SKM-1 treated with dmso at 0.1 percent for 144 hours (cell line): ENCODE data around the gene COG4.
"Not testable (repeated sequence)": the region's sequence is repeated elsewhere in the genome, so short reads cannot be mapped to it uniquely, and the experiment has no call there.

Experiments used
- DNase-seq: peaks from one replicate; lab custom pipeline; 2025; ENCODE audit not compliant: unreplicated experiment; lab: John Stamatoyannopoulos, UW

The COG4 gene

DNA sequence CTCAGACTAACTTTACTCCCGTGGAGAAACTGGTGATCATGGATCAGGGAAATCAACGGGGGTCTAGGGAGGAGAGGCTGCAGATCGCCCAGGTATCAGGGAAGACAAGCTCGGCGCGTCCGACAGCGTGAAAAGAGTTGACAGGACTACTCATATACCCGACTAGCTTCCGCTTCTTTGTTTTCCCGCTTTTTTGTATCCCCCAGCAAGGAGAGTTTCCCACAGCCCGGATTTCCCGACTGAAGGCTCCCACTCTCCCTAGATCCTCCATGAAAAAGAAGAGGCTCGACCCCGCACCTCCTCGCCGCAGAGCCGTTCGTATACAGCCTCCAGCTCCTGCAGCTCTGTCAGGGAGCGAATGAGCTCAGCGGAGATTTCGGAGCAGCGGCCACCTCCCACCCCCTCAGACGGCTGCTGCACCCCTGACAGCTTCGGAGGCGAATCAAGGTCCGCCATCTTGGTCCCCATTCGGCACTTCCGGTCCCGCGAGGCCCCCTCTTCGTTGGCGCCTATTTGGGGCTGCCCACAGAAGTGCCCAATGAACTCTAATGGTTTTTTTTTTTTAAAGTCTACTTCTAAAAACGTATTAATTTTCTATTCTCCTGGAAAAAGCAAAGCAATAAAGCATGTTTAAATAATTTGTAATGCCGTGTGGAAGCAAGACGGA is at the start of gene COG4:
Gene COG4, minus strand, starts transcription at position 479 of the 667 bp plus-strand sequence. Its CDS starts 11 bp downstream, at position 468.
- peak; percentile 82 for DNase-seq

DNA sequence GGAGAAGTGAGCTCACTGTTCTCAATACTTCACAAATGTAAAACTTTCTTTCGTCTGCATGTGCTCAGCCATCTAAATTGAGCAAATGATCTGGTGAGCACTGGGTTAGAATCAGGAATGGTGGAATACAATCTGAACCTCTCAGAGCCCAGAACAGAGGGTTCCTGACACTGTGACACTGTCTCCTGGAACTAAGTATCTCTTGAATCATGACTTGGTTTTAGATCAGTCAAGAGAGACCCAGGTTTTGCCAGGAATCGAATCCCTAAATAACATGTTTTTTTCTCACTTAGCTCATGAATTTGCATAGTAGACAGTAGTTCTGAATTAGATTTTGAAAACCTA is 49.5 kb upstream of the COG4 start:
- DNase-seq: no peak

DNA sequence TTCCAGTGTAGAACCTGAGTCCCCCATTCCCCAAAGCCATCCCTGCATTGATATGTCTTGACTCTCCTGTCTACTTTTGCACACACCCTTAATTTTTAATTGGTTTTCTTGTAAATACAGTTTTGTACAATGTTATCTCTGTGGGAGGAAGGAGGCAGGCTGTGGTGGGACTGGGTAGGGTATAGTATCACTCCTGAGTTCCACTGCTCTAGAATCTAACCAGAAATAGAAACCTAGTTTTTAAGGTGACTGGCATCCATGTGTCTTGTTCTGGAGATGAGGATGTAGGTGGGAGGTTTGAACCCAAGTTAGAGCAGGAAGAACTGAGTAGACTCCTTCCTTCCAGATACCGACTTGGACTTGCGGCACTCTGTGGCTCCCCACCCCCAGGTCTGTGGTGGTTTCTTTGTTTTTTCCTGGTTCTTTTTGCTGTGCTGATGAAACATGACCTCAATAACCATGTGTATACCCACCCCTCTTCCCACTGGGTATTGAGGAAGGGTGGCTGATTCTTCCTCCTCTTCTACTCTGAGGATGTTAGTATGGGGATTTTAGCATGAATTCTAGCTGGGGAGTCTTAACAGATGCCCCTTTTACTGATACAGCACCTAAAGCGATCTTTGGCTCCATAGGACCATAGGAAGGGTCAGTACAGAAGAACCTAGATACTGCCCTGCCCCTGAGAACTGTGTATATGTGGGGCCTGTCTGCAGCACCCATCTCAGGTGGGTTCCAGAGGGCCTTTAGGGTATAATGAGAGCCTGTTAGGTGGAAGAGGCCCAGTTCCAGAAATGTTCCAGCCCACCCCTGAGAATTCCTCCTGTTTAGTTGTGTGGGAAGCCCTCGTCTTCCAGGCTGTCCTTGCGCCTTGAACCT is 48.9 kb upstream of the COG4 start:
- no peak for DNase-seq

DNA sequence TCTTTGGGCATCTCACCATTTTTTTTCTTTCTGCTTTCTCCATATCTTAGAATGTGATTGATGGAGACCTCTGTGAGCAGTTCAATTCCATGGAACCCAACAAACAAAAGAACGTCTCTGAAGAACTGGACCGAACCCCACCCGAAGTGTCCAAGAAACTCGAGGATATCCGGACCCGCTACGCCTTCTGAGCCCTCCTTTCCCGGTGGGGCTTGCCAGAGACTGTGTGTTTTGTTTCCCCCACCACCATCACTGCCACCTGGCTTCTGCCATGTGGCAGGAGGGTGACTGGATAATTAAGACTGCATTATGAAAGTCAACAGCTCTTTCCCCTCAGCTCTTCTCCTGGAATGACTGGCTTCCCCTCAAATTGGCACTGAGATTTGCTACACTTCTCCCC is 48.3 kb upstream of the COG4 start:
- no peak for DNase-seq

DNA sequence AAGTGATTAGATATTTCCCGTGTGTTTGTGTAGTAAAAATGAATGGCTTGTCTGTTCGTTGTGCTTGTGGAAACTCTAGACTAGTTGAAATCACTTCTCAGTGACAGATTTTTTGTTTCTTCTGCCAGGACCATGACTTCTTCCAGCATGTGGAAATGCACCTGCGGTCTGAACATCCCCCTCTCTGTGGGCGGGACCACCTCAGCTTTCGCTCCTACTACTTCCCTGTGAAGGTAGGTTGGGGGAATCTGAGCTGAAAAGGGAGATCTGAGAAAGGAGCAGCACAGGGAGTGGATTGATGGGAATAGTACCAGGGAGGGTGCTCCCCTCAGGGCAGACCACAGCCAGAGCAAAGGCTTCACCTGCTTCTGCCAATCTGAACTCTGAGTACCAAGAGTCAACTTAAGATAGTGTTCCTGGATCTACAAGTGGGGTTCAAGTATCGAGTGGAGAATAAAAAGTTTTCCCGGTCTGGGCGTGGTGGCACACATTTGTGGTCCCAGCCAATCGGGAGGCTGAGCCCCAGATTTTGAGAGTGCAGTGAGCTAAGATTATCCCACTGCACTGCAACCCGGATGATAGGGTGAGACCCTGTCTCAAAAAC is 47.7 kb upstream of the COG4 start:
- no peak for DNase-seq

DNA sequence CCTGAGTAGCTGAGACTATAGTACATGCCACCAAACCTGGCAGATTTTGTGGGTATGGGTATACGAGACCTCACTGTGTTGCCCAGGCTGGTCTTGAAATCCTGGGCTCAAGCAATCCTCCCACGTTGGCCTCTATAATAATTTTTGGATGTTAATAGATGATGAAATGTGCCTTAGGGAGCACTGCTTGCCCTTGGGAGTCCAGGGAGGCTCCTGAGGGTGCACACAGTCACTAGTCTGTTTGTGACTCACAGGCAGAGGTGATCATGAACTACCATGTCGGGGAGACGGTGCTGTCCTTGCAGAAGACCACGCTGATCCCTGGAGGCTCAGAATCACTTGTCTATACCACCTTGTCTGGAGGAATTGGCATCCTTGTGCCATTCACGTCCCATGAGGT is 46.4 kb upstream of the COG4 start:
- DNase-seq: no peak

DNA sequence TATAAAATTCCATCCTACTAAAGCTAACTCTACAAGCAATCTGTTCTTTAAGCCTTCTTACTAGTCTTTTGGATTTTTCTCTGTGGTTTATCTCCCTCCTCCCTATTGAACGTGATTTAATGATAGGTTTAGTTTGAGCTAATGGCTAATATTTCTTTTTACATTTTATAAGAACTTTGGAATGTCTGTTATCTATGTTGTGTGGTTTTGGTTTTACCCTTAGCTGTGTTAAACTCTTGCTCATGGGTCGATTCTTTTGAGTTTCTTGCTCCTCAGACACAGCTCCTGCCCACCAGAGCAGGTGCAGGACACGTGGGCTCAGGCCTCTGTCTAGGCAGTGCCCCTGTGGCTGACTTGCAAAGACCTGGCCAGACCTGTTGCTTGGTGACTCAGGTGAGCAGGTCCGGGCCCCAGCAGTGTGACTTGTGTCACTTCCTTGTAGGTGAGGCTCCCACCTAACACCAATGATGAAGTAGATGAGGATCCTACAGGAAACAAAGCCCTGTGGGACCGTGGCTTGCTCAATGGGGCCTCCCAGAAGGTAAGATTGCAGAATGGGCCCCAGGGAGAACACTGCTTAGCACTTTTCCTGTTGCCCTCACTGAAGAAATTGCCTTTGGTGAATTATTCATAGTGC is 45.4 kb upstream of the COG4 start:
- DNase-seq: no peak

DNA sequence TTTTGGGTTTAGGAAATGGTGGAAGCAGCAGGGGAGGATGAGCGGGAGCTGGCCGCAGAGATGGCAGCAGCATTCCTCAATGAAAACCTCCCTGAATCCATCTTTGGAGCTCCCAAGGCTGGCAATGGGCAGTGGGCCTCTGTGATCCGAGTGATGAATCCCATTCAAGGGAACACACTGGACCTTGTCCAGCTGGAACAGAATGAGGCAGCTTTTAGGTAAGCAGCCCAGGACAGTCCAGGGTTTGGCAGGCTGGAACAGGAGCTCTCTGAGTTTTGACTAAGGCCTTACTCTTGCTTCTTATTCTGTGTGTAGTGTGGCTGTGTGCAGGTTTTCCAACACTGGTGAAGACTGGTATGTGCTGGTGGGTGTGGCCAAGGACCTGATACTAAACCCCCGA is 41.7 kb upstream of the COG4 start:
- no peak for DNase-seq

DNA sequence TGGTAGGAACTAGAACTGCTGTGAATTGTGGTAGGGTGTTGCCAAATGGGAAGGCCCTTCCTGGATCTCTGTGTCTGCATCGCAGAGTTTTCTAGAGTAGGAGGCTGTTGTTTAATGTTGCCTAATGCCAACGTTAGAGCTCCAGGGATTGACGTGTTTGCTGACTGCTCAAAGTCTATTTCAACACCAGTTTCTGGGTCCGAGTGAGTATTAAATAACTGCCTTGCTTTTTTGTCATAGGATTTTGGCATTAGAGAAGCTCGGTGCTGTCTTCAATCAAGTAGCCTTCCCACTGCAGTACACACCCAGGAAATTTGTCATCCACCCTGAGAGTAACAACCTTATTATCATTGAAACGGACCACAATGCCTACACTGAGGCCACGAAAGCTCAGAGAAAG is 40.3 kb upstream of the COG4 start:
- no peak for DNase-seq

DNA sequence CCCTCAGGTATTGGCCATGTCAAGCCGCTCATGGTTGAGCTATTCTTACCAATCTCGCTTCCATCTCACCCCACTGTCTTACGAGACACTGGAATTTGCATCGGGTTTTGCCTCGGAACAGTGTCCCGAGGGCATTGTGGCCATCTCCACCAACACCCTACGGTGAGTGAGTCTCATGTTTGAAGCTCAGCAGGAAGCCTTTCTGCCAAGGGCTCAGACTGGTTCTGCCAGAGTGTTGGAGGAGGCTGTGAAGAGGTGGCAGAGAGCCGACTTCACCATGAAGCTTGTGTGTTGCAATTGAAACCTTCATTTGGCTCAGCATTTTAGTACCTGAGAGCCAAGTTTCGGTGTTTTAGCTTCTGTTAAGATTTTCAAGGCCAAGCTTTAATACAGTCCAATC is 38.3 kb upstream of the COG4 start:
- DNase-seq: no peak

DNA sequence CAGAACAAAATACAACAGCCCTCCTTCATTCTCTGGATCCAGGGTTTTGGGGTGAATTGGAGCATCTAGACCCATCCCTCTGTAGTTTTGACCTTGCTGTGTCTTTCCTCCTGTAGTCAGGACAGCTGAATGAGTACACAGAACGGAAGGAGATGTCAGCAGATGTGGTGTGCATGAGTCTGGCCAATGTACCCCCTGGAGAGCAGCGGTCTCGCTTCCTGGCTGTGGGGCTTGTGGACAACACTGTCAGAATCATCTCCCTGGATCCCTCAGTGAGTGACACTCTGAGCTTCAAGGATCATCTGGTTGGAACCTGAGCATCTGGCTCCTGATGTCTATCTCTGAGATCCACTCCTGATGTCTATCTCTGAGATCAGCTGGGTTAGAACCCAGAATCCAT is 32.7 kb upstream of the COG4 start:
- no peak for DNase-seq

DNA sequence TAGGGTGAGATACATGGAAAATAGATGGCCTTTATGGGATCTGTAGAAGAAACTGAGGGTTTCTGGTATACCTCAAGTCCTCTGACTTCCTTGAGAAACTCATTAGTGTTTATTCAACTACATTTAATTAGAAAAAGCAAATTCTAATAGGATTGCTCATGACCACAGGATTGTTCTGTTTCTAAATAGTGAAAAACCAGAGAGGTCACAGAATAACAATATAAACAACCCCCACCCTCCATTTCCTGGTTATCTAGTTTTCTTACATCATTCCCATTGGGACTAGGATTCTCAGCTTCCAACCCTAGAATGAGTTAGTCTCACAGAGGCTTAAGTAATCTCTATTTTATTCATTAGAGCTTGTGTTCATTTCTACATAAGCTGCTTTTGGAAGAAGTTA is 30.3 kb upstream of the COG4 start:
- no peak for DNase-seq

DNA sequence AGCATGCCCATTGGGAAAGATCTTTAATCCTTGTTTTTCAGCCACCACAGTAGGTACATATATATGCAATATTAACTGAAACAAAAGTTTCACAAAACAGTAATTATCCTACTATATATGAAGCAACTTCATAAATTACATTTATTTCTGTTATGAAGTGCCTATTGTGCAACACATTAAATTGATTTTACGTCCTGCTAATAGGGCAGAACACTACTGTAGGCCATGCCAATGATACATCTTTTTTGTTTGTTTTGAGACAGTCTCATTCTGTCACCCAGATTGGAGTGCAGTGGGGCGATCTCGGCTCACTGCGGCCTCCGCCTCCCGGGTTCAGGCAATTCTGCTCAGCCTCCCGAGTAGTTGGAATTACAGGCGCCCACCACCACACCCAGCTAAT is 29.3 kb upstream of the COG4 start:
- no peak for DNase-seq

DNA sequence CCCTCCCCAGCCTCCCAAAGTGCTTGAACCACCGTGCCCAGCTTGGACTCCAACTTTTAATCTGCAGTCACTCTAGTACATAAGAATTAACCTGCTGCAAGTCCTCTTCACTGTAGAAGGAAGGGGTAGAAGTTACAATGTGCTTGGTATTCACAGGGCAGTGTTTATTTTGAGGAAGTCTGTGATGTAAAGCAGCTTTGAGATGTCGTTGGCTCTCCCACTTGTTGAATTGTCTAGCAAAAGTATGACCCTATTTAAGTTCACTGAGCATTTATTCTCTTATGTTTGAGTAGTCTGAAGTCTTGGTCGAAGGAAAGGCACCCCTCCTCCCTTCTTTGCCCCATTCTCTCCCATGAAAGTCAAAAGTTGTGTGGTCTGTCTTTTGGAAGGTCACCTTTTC is 28.4 kb upstream of the COG4 start:
- DNase-seq: no peak

DNA sequence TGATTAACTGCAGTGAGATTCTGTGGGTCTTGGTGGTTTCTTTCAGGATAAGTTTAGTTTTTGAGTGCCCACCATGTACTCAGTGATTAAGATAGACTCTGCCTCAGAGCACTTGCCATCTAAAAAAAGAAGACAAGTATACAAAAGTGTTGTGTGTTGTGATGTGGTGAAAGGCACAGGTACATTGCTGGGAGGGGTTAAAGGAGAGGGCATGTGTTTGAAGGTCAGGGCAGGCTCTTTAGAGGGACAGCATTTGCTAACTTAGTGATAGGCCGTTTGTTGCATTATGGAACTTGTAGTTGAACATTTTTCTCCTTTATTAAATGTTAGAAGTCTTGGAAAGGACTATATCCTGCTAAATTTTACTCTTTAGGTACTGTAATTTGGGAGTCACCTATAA is 26.7 kb upstream of the COG4 start:
- no peak for DNase-seq

DNA sequence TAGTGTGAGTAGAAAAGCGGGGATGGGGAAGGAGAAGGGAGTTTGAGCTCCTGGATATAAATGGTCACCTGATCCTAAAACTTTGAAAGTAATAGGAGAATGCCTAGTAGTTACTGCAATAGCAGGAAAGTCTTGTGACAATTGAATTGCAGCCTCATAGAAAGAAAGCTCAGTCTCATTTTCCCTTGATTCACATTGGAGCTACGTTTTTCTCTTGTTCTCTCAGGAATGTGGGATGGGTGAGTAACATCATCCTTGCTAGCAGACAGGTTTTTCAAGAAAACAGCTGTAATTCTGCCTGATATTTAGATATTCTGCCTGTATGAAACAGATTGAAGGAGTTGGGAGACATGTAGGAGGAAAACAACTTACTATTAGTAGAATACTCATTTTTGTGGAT is 25.6 kb upstream of the COG4 start:
- no peak for DNase-seq

DNA sequence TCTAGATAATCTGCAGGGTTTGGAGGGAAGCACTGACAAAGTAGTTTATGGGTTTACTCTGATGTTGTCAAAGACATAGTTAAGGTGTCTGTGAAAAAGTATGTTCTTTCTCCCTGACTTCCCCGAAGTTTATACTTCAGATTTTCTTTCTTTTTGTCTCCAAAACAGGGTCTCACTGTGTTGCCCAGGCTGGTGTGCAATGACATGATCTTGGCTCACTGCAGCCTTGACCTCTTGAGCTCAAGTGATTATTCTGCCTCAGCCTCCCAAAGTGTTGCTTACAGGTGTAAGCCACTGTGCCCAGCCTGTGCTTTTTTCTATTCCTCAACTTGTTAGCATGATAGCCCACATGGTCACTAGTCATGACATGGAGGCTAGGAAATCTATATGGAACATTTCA is 21.2 kb upstream of the COG4 start:
- DNase-seq: no peak

DNA sequence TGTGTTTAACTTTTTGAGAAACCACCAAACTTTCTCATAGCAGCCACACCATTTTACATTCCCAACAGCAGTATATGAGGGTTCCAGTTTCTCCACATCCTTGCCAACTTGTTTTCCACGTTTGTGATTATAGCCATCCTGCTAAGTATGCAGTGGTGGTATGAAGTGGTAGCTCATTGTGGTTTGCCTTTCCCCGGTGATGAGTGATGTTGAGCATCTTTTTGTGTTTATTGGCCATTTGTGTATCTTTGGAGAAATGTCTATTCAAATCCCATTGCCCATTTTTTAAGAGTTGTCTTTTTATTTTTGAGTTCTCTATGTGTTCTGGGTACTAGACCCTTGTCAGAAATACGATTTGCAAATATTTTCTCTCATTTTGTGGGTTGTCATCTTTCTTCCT is 17.6 kb upstream of the COG4 start:
- DNase-seq: no peak

DNA sequence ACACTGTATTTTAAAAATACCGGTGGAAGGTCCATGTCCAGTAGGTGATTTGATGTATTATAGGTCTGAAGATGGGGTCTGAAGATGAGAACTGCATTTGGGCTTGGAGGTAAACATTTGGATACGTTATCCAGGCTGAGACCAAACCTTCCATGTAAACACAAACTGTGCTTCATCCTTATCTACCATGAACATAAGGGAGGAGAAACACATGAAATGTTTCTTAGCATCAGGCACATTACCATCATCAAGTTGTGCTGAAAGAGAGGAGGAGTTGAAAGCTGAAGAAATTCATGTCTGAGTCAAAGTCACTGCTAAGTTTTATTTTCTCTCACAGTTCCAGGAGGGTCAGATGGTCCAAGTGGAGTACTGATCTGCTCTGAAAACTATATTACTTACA is 11.6 kb upstream of the COG4 start:
- no peak for DNase-seq

DNA sequence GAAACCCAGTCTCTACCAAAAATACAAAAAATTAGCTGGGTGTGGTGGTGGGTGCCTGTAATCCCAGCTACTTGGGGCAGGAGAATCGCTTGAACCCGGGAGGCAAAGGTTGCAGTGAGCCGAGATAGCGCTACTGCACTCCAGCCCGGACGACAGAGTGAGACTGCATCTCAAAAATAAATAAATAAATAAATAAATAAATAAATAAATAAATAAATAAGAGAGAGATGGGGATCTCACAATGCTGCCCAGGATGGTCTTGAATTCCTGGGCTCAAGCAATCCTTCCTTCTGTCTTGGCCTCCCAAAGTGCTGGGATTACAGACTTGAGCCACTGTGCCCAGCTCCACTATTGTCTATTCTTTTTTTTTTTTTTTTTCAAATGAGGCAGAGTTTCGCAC is 6.6 kb upstream of the COG4 start:
- not testable (repeated sequence) for DNase-seq

DNA sequence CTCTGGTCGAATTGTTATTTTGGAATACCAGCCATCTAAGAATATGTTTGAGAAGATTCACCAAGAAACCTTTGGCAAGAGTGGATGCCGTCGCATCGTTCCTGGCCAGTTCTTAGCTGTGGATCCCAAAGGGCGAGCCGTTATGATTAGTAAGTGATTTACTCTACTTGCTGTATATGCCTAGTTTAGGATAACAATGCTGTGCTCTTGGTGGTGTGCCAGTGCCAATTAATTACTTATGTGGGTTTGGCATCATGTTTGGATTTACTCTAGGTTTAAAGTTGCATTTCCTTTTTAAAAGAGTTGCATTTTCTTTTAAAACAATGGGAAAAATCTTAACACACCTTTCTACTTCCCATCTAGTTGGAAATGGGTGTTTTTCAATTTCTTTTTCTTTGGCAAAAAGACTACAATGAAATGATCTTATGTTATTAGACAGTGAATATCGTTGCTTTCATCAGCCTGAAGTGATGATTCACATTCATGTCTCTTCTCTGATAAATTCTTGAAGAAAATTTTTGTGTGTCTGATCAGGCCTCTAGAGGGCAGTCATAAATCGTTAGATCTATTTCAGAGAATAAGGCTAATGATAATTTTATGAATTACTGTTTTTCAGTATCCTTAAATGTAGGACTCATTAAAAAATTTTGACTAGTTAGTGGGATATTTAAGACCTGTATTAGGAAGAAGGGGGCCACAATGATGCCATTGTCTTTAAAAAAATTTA is 5.9 kb upstream of the COG4 start:
- peak; percentile 23 for DNase-seq
